ENCODE measurements around the gene SPG7. TPM values are rescaled to one million over a fixed set of nuclear protein-coding genes. Genes with fewer than 3 reads are reported as not detected.

The SPG7 gene
- total RNA-seq, 1 experiment from 2014 or later: 119 TPM

DNA sequence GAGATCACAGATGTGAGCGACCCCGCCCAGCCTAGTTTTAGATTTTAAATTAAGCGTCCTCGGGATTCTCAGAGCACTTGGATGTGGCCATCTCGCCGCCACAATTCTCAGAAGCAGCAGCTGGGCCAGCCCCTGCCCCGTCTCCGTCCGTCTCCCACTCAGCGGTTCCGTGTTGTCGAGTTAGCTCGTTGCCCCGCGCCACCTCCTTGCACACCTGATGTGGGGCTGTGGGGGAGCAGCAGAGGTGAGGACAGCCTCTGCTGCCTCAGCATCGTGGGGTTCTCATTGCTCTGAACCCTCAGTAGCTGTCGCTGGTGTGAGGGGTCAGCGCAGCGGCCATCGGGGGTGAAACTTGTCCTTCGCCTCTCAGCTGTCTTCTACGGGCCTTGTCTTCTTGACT, 44.1 kb downstream of the SPG7 start:
- no peak overlapping the region for H3K4ac ChIP-seq (ENCODE audit: low read depth, low read length)
- no peaks in the 10 kb centered on the region for H3K23me2 ChIP-seq (ENCODE audit: insufficient read length, low read depth, low read length, poor library complexity, severe bottlenecking)
- H3K27me3 ChIP-seq (ENCODE audit: insufficient read depth, low read length): no peaks in the 10 kb centered on the region
- H3K18ac ChIP-seq (ENCODE audit: insufficient read length, low read depth, low read length): no peak overlapping the region
- Mint-ChIP-seq H3K4me3 (no peak overlapping the region), H3K27ac (no peak overlapping the region), H3K9me3 (no peaks in the 10 kb centered on the region; a peak in 1 of 5 replicates), H3K36me3 (ENCODE audit: insufficient read depth in 1 of 3, low read depth in 3 of 3) (peaks cover 21 to 88% (median 84%) of the 10 kb centered on the region in 3 experiments), H3K4me1 (no peaks in the 10 kb centered on the region), H3K27me3 (ENCODE audit: low read depth) (no peaks in the 10 kb centered on the region)
- TF ChIP-seq, protein P1, sequence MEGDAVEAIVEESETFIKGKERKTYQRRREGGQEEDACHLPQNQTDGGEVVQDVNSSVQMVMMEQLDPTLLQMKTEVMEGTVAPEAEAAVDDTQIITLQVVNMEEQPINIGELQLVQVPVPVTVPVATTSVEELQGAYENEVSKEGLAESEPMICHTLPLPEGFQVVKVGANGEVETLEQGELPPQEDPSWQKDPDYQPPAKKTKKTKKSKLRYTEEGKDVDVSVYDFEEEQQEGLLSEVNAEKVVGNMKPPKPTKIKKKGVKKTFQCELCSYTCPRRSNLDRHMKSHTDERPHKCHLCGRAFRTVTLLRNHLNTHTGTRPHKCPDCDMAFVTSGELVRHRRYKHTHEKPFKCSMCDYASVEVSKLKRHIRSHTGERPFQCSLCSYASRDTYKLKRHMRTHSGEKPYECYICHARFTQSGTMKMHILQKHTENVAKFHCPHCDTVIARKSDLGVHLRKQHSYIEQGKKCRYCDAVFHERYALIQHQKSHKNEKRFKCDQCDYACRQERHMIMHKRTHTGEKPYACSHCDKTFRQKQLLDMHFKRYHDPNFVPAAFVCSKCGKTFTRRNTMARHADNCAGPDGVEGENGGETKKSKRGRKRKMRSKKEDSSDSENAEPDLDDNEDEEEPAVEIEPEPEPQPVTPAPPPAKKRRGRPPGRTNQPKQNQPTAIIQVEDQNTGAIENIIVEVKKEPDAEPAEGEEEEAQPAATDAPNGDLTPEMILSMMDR (conservative IDR thresholded peaks at IDR 0.05): no peak
- H2AFZ ChIP-seq (ENCODE audit: low read length): no peak overlapping the region
- H3K27ac ChIP-seq (ENCODE audit: insufficient read length, low read depth, low read length): no peak overlapping the region
- no peak for DNase-seq
- H3T11ph ChIP-seq (ENCODE audit: low read length): no peak overlapping the region
- H2BK5ac ChIP-seq (ENCODE audit: insufficient read length, low read length): no peak overlapping the region
- H2BK12ac ChIP-seq (ENCODE audit: insufficient read length, low read depth, low read length): no peak overlapping the region
- no CpG with 5 or more reads among the region's 22 CpGs for WGBS (ENCODE audit: extremely low coverage, insufficient read length, low lambda C conversion rate)
- H4K20me1 ChIP-seq (ENCODE audit: control insufficient read depth, insufficient read depth, insufficient read length): no peaks in the 10 kb centered on the region
- H3K9me3 ChIP-seq (ENCODE audit: control insufficient read depth, low read depth, low read length): no peaks in the 10 kb centered on the region
- no peak overlapping the region for H3K9ac ChIP-seq (ENCODE audit: extremely low read depth, insufficient read length, low read length)
- no peak overlapping the region for H3K4me2 ChIP-seq (ENCODE audit: insufficient read depth, insufficient read length, low read length)
- H3K79me1 ChIP-seq (ENCODE audit: insufficient read depth, low read depth, low read length, poor library complexity, severe bottlenecking): no peaks in the 10 kb centered on the region
- H4K5ac ChIP-seq (ENCODE audit: insufficient read length, low read depth, low read length): no peak overlapping the region
- H3K79me2 ChIP-seq (ENCODE audit: insufficient read depth, low read length): no peaks in the 10 kb centered on the region
- H2BK15ac ChIP-seq (ENCODE audit: low read depth, low read length): no peak overlapping the region
- H4K91ac ChIP-seq (ENCODE audit: insufficient read length, low read depth, low read length): no peak overlapping the region
- no peak overlapping the region for H2AK5ac ChIP-seq (ENCODE audit: insufficient read length, low read length)
- no peak overlapping the region for H2BK120ac ChIP-seq (ENCODE audit: low read depth, low read length, poor library complexity, severe bottlenecking)
- no peak overlapping the region for H2BK20ac ChIP-seq (ENCODE audit: low read depth, low read length, poor library complexity, severe bottlenecking)
- H3K56ac ChIP-seq (ENCODE audit: insufficient read length, low read depth, low read length): no peak overlapping the region
- H3K23ac ChIP-seq (ENCODE audit: insufficient read length, low read depth, low read length): no peak overlapping the region
- no peak overlapping the region for H4K8ac ChIP-seq (replicated peaks; ENCODE audit: insufficient read length, low read depth, low read length)
- H3K4me1 ChIP-seq (ENCODE audit: insufficient read depth, low read length): no peaks in the 10 kb centered on the region
- no peak overlapping the region; the same call in 1 of the 2 replicates for H3K14ac ChIP-seq (ENCODE audit: insufficient read depth, low read length)
